ENCODE measurements around the gene HMX1.
A peak's percentile ranks its signal among the peaks of the same experiment; 100 is the strongest.

Gene HMX1

DNA sequence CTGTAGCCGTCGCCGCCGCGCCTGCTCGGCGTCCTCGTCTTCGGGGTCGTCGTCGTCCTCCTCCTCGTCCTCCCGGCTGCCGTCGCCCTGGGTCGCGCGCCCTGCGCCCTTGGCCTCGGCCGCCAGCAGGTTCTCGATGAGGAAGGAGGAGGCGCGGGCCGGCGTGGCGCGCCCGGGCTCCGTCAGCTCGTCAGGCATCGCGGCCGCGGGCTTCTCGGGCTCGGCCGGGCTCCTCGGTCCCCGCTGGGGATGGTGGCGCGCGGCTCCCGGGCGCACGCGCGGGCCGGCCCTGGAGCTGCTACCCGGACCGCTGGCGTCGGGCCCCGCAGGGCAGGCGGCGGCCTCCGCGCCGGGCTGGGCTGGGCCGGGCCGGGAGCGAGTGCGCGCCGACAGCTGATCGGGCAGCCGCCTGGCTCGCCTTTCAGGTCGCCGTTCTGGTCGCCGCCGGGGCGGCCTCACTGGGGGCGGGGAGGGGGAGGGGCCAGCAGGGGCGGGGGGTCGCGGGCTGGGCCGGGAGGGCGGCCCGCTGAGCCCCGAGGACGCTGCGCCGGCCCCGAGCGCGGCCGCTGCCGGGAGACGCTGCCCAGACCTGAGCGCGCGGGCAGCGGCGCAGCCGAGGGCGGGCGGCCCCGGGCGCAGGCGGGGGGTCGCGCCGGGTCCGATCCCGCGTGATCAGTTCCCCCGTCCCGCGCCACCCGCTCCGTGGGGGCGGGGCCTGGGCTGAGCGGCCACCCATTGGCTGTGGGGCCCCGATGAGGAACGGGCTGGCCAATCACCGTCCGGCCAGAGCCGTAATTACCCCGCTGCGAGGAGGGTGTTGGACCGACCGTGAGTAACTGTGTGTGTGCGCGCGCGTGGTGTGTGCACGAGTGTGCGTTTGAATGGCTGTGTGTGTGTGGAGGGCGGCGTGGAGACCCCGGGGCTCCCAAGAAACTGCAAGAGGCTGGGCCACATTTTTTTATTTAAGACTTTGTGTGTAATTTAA is at the start of gene HMX1:
Gene HMX1, minus strand, starts transcription at position 423 of the 985 bp plus-strand sequence. Its CDS starts 225 bp downstream, at position 198.
- no peak for DNase-seq (ENCODE audit: low read depth in 2 of 2)

DNA sequence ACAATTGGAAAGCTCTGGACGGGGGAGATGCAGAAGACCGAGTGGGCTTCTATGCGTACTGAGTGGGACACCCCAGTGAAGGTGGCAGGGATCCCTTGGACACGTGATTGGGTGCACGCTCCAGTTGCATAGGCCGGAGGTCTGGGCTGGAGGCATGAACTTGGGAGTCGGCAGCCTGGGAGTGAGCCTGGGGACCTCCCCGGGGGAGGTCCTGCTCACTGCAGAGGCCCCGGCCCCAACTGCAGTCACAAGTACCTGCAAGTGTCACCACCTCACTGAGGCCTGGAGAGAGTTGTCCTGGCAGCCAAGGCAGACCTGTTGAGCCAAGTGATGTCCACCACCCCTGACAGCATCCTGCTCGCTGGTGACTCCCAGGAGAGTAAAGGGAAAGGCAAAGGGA is 49.3 kb upstream of the HMX1 start:
- no peak for DNase-seq (ENCODE audit: low read depth in 2 of 2)

DNA sequence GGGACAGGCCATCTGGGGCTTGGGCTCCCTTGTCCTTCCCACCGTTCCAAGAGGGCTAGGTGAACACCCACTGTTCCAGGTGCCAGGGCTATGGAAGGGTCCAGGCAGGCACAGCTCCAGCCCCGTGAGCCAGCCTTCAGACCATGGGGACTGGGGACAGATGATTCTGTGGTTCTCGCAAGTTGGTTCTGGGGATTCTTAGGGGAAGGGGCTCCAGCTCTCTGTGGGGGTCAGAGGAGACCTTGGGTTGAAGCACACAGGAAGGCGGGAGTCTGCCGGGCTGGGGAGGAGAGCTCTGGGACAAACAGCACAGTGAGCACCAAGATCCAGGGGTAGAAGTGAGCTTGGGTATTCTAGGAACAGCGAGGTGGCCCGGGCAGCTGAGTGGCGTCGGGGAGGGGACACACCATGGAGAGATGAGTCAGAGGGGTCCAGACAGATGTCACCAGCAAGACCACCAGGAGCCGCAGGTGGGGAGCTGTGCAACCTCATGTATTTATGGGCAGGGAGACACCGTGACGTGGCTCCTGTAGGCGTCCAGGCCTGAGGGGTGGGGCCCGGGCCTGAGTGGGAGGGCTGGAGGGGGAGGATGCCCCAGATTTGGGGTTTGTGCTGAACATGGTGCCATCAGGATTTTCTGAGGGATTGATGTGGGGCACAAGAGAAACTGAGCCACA is 48.8 kb upstream of the HMX1 start:
- no peak for DNase-seq (ENCODE audit: low read depth in 2 of 2)

DNA sequence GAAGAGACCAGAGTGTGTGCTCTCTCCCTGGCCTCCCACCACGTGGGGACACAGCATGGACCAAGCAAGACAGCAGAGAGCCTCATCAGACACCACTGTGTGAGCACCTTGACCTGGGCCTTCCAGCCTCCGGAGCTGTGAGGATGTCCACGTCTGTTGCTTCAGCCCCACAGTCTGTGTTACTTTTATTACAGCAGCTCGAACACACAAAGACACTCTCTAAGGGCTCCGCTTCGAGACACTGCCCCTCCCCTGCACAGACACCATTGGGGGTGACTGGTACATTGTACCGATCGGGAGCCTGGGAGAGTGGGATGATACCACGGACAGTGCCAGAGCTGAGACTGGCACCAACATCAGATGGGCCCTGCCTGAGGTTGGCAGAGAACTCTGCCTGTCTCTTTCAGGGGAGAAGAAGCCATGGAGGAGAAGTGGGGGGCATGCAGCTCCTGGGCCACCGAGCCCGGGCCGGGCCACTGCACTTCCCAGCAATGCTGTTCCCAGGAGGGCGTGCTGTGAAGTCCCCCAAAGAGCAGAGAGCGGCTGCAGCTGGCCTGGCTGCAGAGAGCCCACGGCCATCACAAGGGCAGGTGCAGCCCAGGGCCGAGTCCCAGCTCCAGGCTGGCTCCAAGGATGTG is 48.1 kb upstream of the HMX1 start:
- DNase-seq (ENCODE audit: low read depth in 2 of 2): no peak

DNA sequence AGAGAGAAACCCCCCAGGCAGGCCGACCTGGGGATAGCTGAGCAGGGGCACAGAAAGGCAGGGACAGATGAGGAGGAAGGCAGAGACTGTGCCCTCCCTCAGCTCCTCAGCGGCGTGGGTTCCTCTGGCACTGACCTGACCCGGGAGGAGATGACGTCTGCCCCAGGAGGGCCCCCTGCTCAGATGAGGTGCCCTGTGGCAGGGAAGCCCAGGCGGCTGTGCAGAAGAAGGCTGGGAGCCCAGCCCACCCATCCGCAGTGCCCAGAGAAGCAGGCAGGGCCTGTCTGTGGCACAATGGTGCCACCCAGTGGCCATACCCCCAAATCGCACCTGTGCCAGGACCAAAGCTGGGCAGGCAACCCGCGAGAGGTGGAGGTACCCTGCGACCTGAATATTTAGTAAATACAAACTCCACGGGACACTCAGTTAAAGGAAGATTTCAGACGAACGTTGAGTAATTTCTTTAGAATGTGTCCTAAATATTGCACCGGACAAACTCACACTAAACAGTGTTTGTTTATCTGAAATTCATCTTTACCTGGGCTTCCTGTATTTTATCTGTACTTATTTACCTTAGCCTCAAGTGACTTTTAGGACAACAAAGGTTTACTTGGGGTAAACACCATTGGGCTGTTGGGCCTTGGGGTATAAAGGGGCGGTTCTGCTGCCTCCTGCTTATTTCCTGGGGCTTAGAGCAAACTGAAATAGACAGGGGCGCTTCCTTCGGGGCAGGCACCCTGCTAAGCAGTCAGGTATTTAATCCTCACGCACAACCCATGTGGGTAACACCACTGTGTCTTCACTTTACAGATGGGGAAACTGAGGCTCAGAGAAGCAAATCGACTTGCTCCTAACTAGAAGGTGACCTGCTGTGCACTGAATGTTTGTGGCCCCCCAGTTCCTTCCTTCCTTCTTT is 46.5 kb upstream of the HMX1 start:
- peak; percentile 17 to 54 for DNase-seq (ENCODE audit: low read depth in 2 of 2)

DNA sequence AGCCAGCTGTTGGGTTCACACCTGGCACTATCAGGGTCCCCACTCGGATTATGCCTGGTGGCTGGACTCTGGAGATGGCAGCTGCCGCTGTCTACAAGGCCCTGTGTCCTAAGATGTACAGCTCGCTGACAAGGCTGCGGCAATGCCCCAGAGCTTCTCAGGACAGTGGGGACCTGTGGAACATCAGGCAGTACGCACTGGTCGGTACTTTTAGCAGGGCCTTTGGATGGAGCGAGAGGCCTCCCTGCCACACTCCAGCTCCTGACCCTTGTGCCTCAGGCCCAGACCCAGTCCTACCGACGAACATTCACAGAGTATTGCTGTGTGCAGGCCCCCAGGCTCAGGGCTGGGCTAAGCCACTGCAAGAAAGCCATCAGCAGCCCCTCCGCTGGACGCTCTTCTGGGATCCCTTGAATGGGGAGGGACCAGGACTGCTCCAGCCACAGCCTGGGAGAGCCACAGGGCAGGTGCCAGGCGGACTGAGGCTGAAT is 45.7 kb upstream of the HMX1 start:
- DNase-seq (ENCODE audit: low read depth in 2 of 2): no peak

DNA sequence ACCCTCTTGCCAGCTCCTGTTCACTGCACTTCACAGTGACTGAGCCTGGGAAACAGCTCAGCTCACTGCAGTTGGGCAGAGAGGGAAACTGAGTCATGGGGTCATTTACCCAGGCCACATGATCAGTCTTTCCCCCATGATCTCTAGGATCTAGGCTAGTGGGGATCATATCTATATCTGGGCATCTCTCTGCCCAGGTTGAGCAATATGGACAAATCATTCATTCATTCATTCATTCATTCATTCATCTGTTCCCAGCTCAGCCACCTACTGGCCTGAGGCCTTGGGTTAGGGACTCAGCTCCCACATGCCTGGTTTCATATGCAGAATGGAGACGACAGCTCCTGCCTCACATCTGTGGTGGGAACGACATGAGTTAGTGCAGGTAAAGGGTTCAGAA is 45.3 kb upstream of the HMX1 start:
- DNase-seq (ENCODE audit: low read depth in 2 of 2): no peak

DNA sequence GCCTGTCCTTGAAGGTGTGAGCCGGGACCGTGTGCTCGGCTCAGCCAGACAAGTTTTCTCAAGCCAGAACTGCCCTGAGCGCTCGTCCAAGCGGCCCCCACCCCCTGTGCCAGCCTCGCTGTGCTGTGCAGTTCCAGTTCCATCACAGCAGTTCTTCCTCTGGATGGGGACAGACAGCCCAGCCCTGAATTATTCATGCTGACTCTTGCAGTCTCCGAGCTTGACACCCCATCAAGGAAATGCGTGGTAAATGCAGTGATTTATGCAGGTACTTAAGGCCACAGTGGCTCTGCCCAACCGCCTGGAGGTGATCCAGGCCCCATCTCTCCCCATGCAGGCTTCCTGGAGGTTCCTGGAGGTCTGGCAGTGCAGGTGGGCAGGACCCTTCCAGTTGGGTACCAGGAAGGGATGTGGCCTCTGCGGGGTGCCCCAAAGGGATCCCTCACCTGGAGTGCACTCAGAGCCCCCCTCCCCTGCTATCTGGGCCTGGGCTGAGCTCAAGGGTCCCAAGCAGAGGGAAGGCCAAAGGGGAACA is 44.8 kb upstream of the HMX1 start:
- DNase-seq (ENCODE audit: low read depth in 2 of 2): no peak

DNA sequence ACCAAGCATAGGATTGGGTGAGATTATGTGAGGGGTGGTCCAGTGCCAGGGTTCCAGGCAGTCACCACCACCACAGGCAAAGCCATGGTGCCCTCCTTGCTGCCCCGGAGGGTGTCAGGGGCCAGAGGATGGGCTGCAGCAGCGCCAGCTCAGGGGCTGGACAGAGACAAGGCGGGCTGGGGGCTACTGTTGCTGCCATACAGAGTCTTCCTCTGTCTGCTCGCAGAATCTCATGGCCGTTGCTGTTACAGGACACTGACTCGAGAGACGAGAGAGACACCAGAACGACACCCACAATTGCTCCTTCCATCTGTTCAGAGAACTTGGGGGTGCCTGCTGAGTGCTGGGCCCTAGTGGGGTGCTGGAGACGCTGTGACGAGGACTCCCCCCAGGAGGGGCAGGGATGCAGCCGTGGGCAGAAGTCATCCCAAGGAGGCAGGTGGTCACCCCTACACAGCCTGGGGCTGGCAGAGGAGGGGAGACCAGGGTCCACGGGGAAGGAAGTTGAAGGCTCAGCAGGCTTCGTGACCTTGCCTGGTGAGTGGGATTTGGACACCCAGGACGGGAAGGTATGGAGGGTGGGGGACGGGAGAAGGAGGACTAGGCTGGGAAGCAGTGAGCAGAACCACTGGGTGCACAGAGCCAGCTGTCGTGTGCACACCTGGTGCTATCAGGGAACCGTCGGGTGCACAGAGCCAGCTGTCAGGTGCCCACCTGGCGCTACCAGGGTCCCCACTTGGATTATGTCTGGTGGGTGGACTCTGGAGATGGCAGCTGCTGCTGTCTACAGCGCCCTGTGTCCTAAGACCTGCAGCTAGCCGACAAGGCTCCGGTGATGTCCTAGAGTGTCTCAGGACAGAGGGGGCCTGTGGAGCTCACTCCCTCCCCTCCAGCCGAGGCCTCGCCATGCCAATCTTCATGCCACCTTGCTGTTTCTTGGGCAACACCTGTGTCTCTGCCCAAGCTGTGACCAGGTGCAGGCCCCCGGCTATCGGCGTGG is 43.9 kb upstream of the HMX1 start:
- no peak for DNase-seq (ENCODE audit: low read depth in 2 of 2)

DNA sequence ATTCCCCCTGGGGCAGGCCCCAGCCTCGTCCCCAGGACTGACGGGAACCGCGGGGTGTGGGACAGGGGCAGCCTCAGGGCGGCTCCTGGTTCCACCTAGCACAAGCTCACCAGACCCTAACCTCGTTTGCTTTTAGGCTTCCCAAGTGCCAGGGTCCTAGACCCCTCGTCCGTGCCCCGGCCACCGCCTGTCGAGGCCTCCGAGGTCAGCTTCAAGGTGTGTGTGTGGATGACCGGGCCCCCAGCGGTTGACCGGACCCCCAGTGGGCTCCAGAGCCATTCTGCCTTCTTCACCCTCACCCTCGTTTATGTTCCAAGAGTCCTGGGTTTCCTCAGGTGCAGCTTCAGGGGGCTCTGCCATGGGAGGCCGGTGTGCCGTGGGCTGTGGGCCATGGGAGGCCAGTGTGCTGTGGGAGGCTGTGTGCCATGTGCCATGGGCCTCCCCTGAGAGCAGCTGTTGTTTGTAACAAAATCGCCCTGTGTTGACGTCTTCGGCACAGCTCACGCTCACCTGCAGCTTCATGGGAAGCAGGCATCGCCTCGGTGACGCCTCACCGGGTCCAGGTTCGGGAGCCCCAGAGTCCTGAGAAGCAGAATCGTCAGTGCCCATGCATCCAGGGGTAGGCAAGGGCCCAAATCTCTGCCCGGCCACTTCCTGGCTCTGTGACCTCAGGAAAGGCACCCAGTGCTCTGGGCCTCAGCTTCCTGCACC is 43.0 kb upstream of the HMX1 start:
- DNase-seq (ENCODE audit: low read depth in 2 of 2): no peak

DNA sequence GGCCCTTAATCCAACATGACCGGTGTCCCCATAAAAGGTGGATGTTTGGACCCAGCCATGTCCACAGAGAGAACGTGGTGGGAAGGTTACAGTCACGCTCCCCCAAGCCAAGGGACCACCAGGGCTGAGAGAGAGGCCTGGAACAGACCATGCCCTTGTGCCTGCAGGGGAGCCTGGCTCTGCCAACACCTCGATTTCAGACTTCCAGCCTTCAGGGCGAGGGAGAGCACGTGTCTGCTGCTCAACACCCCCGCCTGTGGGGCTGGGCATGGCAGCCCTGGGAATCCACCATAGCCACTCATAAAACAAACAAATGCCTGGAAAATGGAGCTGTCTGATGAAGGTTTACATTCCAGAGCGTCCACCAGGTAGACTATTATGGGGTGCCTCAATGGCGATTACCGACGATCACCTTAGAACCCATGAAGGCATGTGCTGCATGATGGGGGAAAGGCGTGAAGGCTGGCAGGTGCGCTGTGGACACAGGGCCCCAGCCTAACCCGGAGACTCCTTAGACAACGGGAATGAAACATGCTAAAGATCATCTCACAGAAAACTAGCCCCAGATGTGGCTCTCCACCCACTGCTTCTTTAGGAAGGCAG is 42.3 kb upstream of the HMX1 start:
- no peak for DNase-seq (ENCODE audit: low read depth in 2 of 2)

DNA sequence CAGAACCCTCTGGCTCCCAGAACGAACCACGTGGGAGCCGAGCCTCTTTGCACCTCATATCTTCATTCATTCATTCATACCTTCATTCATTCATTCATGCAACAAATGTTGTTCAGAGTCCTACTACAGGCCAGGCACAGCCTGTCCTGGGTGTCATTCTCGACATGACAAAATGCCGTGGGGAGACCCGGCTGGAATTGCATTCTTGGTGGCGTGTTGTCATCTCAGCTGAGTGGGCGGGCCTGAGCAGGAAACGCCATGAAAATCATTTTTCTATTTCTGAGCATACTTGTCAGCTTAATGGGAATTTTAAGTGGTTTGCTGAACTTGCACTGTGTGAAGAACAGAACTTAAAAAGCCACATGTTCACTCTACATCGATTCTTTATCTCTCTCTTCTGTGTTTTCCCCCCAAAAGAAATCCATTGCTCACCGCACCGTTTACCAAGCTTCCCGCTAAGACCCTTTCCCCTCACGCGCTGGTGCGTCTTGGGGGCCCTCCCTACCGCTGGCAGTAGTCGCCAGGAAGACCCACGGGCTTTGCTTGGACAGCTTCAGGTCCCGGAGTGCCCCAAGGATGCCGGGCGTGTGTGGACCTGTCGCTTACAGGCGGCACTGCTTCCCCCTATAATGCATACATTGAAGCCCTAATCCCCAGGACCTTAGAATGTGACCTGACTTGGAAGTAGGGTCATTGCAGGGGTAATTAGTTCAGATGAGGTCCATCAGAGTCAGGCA is 41.6 kb upstream of the HMX1 start:
- DNase-seq (ENCODE audit: low read depth in 2 of 2): no peak

DNA sequence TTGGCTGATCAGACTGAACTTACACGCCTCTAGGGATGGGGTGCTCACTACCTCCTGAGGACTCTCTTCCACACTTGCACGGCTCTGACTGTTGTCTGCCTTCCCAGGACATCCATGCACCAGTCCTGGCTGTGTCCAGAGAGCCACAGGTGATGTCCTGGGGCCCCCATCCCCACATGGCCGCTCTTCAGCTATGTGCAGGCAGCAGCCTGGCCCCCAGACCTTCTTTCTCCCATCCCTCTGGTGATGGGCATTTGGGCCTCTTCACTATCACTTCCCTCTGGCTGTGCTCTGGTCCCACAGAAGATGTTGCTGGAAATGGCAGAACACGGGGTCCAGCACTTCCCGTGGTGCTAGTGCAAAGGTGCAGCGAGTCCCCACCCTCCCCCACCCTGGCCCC is 40.9 kb upstream of the HMX1 start:
- no peak for DNase-seq (ENCODE audit: low read depth in 2 of 2)

DNA sequence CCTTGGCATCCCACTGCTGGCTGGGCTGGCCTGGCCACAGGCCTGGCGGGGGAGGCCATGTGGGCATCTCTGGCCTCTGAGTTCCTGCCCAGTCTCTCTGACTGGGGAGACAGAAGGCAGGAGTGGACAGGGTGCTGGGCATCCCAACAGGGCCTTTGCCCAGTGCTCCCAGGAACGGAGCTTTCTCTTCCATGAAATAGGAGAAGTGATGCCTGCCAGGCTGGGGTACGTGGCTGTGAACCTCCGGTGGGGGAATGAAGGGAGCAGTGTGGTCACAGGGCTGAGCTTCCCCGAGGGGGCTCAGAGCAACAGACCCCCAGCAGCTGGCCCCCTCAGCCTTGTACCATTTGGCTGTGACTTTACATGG is 40.4 kb upstream of the HMX1 start:
- DNase-seq (ENCODE audit: low read depth in 2 of 2): no peak

DNA sequence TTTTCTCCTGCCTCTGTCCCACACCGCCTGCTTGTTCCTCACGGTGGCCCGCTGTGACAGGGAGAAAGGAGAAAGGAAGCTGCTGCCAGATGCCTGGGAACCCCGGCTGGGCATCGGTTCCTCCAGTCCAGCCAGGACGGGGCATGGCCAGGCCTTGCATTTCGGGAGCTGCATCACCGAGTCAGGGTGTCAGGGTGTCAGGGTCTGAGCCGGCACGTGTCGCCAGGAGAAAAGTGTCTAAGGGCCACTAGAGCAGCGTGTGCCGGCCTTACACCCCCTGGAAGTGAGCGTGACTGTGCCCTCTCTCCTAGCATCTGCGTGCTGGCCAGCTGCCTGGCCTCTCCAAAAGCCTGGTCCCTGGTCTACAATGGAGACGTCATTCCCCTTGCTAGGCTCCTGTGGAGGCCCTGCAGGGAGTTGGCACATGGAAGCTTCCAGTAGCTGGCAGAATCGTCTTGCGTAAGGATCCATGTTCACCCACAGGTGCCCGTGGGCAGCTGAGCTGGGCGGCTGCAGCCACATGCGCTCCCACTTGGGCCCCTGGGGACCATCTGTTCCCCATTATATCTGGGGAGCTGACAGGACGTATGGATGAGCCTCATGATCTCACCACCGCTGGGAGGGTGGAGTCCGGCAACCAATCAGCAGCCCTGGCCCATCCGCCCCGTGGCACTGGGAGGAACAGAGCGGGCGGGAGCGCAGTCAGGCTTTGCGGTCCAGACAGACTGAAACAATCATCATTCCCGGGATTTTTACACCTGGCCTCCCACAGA is 39.9 kb upstream of the HMX1 start:
- DNase-seq (ENCODE audit: low read depth in 2 of 2): no peak

DNA sequence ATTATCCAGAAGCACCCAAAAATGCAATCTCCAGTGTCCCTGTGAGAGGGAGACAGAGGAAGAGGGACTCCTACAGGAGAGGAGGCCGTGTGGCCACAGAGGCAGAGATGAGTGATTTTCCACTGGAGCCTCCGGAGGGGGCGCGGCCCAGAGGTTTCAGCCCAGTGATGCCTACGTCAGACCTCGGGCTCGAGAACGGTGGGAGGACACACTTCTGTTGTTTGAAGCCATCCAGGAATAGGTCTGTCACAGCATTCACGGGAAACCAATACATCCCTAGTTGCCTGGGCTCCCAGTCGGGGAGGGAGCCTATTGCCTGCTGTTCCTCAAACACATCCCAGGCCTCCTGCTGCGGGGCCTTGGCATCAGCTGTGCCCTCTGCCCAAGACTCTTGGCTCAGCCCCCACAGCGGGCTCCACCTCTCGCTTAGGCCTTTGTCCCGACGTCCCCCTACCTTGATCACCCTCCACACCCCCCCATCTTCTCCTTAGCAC is 39.2 kb upstream of the HMX1 start:
- DNase-seq (ENCODE audit: low read depth in 2 of 2): no peak

Measured in stimulated activated CD4-positive, alpha-beta T cell treated with anti-CD3 and anti-CD28 coated beads, Interleukin-1b, Interleukin-23, amount 100 ng/mL, for 1 hour (primary cell).